ENCODE measurements around the gene MOB3B. TPM values are rescaled to one million over a fixed set of nuclear protein-coding genes. Genes with fewer than 3 reads are reported as not detected.

MOB3B gene
- total RNA-seq, 2 experiments from 2014 or later: 0.05 to 0.13 TPM

DNA sequence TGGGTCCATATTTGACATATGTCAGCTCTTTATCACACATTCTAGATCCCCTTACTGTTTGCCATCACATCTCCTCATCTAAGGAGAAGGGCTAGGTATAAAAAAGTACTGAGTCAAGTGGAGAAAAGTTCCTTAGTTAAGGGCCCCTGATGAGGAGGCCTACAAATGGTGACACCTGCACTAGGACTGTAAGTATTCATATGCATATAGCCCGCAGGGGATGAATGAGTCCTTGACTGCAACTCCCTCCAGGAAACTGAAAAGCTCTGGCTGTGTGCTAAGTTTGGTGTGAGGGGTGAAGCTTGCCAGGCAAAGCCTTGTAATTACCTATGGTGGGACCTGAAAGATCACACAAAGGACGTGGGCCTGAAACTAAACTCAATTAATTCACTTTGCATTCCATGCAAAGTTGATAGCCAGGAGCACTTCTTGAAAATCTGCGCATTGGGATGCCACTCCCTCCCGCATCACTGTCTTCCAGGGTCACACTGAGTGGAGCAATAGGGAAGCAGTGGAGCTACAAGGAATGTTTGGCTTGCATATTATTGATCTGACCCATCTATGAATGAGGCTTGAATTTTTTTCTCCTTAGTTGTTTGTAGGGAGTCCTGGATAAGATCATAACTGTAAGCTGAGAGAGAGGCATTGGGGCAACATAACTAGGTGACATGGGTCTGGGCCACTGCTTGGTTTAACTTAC lies 220.8 kb downstream of the MOB3B start:
- CTCF ChIA-PET: interaction anchor here (1.3 kb wide), 1 partner anchor 24 kb away, joined by 3 read pairs; no protein-coding TSS in a partner anchor

DNA sequence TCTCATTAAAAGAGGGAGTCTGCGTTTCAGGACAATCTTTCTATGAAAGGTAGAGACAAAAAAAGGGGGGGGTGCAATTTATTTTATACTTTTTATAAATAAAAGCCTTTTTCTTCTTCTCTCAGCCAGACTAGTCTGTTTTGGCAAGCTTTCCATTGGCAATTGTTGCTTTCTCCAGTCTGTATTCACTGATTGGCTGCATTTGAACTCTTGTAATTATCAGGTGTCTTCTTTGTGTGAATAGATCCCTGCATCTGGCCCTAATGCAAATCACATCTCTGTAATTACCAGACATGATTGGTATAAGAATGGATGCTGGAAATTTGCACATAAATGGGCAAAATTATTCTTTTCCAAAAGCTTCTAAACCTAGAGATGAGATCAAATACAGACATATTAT lies 225.1 kb downstream of the MOB3B start:
- Mint-ChIP-seq H3K27ac (no peak overlapping the region), H3K4me3 (no peak overlapping the region), H3K27me3 (peaks cover 4% of the 10 kb centered on the region), H3K36me3 (ENCODE audit: low read depth) (no peaks in the 10 kb centered on the region), H3K9me3 (no peaks in the 10 kb centered on the region), H3K4me1 (no peaks in the 10 kb centered on the region)
- CTCF ChIA-PET: no interaction called here
- POLR2A ChIA-PET: no interaction called here
- DNase-seq: no peak

More for the DNA sequence above, 220.8 kb downstream of the MOB3B start:
- H3K9me3 Mint-ChIP-seq: no peaks in the 10 kb centered on the region
- H3K27ac Mint-ChIP-seq: no peak overlapping the region
- H3K4me3 Mint-ChIP-seq: no peak overlapping the region
- POLR2A ChIA-PET: no interaction called here
- H3K36me3 Mint-ChIP-seq (ENCODE audit: low read depth): no peaks in the 10 kb centered on the region
- peaks cover 5% of the 10 kb centered on the region for H3K27me3 Mint-ChIP-seq
- DNase-seq: no peak
- H3K4me1 Mint-ChIP-seq: no peaks in the 10 kb centered on the region

GRCh38 chr9:27303219-27303618 lies 226.4 kb downstream of the MOB3B start:
- DNase-seq: no peak
- ChIA-PET POLR2A (no interaction called here), CTCF (no interaction called here)
- Mint-ChIP-seq H3K9me3 (no peaks in the 10 kb centered on the region), H3K4me1 (no peaks in the 10 kb centered on the region), H3K4me3 (no peak overlapping the region), H3K27ac (no peak overlapping the region), H3K27me3 (peaks cover 4% of the 10 kb centered on the region), H3K36me3 (ENCODE audit: low read depth) (no peaks in the 10 kb centered on the region)

DNA sequence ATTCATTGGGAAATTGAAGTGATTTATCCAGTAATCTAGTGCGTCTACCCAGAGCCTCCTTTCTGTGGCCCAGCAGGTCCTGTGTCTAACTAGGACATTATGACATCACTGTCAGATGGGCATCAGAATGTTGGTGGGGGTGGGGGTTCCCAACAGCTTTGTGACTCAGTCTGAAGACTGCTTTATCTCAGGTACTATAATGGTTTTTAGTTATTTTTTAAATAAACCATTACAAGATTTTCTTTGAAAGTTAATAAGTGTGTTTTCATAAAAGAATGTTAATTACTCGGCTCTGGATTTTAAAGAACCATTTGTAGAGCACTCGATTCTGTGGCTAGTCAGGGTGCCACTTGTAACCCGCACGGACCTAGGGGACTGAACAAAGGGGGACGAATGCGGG lies 232.6 kb downstream of the MOB3B start, which contains the start of gene EQTN:
TSS of gene EQTN (minus strand) at position 101 of the 400 bp plus-strand sequence. CDS start at position 6, 95 bp downstream.
- DNase-seq: no peak
- Mint-ChIP-seq H3K9me3 (no peaks in the 10 kb centered on the region), H3K36me3 (ENCODE audit: low read depth) (no peaks in the 10 kb centered on the region), H3K27ac (no peak within 1 kb of the TSS), H3K4me3 (no peak within 1 kb of the TSS), H3K27me3 (peaks cover 5% of the 10 kb centered on the region), H3K4me1 (no peaks in the 10 kb centered on the region)
- ChIA-PET CTCF (no interaction called here), POLR2A (no interaction called here)

DNA sequence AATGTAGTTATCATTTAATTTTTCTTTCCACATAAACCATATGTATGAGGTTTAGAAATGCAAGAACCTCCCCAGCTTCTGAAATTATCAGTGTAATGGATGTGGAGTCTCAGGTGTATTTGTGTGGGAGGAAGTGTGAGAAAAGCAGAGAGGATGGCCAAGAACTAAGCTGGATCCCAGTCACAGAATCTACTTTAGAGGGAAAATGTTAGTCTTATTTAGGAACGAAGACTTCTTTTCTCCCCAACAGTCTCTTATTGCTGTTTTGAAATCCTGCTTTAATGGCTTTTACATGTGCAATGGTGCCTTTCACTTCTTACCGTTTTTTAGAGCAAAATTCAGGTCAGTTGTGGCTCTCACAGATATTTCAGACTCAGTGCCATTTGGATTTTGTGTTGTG lies 235.6 kb downstream of the MOB3B start:
- Mint-ChIP-seq H3K4me1 (no peaks in the 10 kb centered on the region), H3K4me3 (no peak overlapping the region), H3K9me3 (no peaks in the 10 kb centered on the region), H3K27me3 (peaks cover 10% of the 10 kb centered on the region), H3K27ac (no peak overlapping the region), H3K36me3 (ENCODE audit: low read depth) (no peaks in the 10 kb centered on the region)
- CTCF ChIA-PET: no interaction called here
- no peak for DNase-seq
- POLR2A ChIA-PET: no interaction called here

- no peak for DNase-seq
- H3K27me3 Mint-ChIP-seq: peaks cover 14% of the 10 kb centered on the region
- H3K4me1 Mint-ChIP-seq: no peaks in the 10 kb centered on the region
- H3K36me3 Mint-ChIP-seq (ENCODE audit: low read depth): no peaks in the 10 kb centered on the region
- H3K4me3 Mint-ChIP-seq: no peak overlapping the region
- ChIA-PET POLR2A (no interaction called here), CTCF (no interaction called here)
- H3K9me3 Mint-ChIP-seq: no peaks in the 10 kb centered on the region
- no peak overlapping the region for H3K27ac Mint-ChIP-seq
Observed at GRCh38 chr9:27292659-27293405, 236.8 kb downstream of the MOB3B start.

- Mint-ChIP-seq H3K9me3 (no peaks in the 10 kb centered on the region), H3K4me1 (no peaks in the 10 kb centered on the region), H3K27me3 (peaks cover 15% of the 10 kb centered on the region), H3K4me3 (no peak overlapping the region), H3K36me3 (ENCODE audit: low read depth) (no peaks in the 10 kb centered on the region), H3K27ac (no peak overlapping the region)
- POLR2A ChIA-PET: no interaction called here
- CTCF ChIA-PET: no interaction called here
- no peak for DNase-seq
Observed at GRCh38 chr9:27291292-27291691, 238.3 kb downstream of the MOB3B start.

GRCh38 chr9:27282269-27282668 lies 247.3 kb downstream of the MOB3B start:
- no peak for DNase-seq
- Mint-ChIP-seq H3K9me3 (no peaks in the 10 kb centered on the region), H3K4me1 (no peaks in the 10 kb centered on the region), H3K27ac (no peak overlapping the region), H3K4me3 (no peak overlapping the region), H3K27me3 (peaks cover 16% of the 10 kb centered on the region), H3K36me3 (ENCODE audit: low read depth) (no peaks in the 10 kb centered on the region)
- ChIA-PET POLR2A (no interaction called here), CTCF (no interaction called here)

DNA sequence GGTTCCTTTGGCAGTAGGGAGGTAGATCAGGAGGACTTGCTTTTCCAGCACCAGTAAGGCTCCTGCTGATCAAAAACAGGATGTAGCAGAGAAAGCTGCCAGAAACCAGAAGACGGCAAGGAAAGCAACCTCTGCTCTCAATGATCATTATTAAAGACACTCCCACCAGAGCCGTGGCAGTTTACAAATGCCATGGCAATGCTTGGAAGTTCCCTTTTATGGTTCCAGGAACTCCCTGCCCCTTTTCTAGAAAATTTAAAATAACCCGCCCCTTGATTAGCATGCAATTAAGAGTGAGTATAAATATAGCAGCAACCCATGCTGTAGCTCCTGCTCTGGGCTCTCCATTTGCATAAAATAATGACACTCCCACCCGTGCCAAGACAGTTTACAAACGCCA lies 248.8 kb downstream of the MOB3B start:
- Mint-ChIP-seq H3K27ac (no peak overlapping the region), H3K27me3 (peaks cover 10% of the 10 kb centered on the region), H3K36me3 (ENCODE audit: low read depth) (no peaks in the 10 kb centered on the region), H3K9me3 (no peaks in the 10 kb centered on the region), H3K4me3 (no peak overlapping the region), H3K4me1 (no peaks in the 10 kb centered on the region)
- DNase-seq: no peak
- ChIA-PET CTCF (interaction anchor here (1.6 kb wide), 1 partner anchor 18 kb away, joined by 3 read pairs; no protein-coding TSS in a partner anchor), POLR2A (no interaction called here)

DNA sequence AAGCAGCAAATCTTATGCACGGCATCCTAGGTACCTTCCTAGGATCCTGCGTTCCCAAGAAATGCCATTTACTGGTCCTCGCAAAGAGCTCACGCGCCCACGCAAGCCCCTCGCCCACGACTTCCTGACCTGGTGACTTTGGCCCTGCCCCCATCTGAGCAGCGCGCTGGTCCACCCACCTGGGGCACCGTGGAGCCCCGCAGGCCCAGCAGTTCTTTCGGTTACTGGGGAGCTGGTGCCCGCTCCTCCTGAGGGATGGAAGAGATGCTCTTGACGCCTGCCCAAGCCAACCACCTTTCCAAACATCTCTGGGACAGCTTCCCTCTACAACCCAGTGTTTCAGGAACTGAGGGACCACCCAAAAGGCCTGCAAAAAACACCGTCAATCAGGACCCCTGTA lies 249.4 kb downstream of the MOB3B start:
- no peak for DNase-seq

GRCh38 chr9:27279611-27280010 lies 250.0 kb downstream of the MOB3B start:
- Mint-ChIP-seq H3K27ac (no peak overlapping the region), H3K27me3 (peaks cover 8% of the 10 kb centered on the region), H3K9me3 (no peaks in the 10 kb centered on the region), H3K4me3 (no peak overlapping the region), H3K4me1 (no peaks in the 10 kb centered on the region), H3K36me3 (ENCODE audit: low read depth) (no peaks in the 10 kb centered on the region)
- no peak for DNase-seq
- CTCF ChIA-PET: interaction anchor here (1.2 to 1.6 kb wide), 2 partner anchors 8 to 17 kb away, joined by 3 to 4 read pairs; no protein-coding TSS in a partner anchor
- POLR2A ChIA-PET: no interaction called here

More for the DNA sequence above, 249.4 kb downstream of the MOB3B start:
- ChIA-PET POLR2A (no interaction called here), CTCF (interaction anchor here (1.6 kb wide), 1 partner anchor 17 kb away, joined by 3 read pairs; no protein-coding TSS in a partner anchor)
- Mint-ChIP-seq H3K27me3 (peaks cover 9% of the 10 kb centered on the region), H3K27ac (no peak overlapping the region), H3K9me3 (no peaks in the 10 kb centered on the region), H3K4me3 (no peak overlapping the region), H3K36me3 (ENCODE audit: low read depth) (no peaks in the 10 kb centered on the region), H3K4me1 (no peaks in the 10 kb centered on the region)

GRCh38 chr9:27278374-27278773 lies 251.2 kb downstream of the MOB3B start:
- Mint-ChIP-seq H3K36me3 (ENCODE audit: low read depth) (no peaks in the 10 kb centered on the region), H3K9me3 (no peaks in the 10 kb centered on the region), H3K4me1 (no peaks in the 10 kb centered on the region), H3K4me3 (no peak overlapping the region), H3K27me3 (peaks cover 8% of the 10 kb centered on the region), H3K27ac (no peak overlapping the region)
- CTCF ChIA-PET: no interaction called here
- POLR2A ChIA-PET: no interaction called here
- no peak for DNase-seq

- POLR2A ChIA-PET: no interaction called here
- Mint-ChIP-seq H3K4me3 (no peak overlapping the region), H3K36me3 (ENCODE audit: low read depth) (no peaks in the 10 kb centered on the region), H3K27me3 (peaks cover 7% of the 10 kb centered on the region), H3K27ac (no peak overlapping the region), H3K9me3 (no peaks in the 10 kb centered on the region), H3K4me1 (no peaks in the 10 kb centered on the region)
- CTCF ChIA-PET: interaction anchor here (0.6 to 1.1 kb wide), 2 partner anchors 32 to 244 kb away, joined by 3 read pairs; no protein-coding TSS in a partner anchor
- no peak for DNase-seq
Observed at GRCh38 chr9:27276193-27277030, 253.2 kb downstream of the MOB3B start.

Data from activated CD4-positive, alpha-beta memory T cell treated with anti-CD3 and anti-CD28 coated beads, Interleukin-2, amount 10 ng/mL, durations not matched to agents 7 days and 5 days (primary cell).